Measurements from ENCODE around the gene PSRC1. TPM values are rescaled to one million over a fixed set of nuclear protein-coding genes. Genes with fewer than 3 reads are reported as not detected.

PSRC1 gene
- total RNA-seq, 4 donors from 2014 or later, result 2.3 to 13.1 (median 8.7) TPM

DNA sequence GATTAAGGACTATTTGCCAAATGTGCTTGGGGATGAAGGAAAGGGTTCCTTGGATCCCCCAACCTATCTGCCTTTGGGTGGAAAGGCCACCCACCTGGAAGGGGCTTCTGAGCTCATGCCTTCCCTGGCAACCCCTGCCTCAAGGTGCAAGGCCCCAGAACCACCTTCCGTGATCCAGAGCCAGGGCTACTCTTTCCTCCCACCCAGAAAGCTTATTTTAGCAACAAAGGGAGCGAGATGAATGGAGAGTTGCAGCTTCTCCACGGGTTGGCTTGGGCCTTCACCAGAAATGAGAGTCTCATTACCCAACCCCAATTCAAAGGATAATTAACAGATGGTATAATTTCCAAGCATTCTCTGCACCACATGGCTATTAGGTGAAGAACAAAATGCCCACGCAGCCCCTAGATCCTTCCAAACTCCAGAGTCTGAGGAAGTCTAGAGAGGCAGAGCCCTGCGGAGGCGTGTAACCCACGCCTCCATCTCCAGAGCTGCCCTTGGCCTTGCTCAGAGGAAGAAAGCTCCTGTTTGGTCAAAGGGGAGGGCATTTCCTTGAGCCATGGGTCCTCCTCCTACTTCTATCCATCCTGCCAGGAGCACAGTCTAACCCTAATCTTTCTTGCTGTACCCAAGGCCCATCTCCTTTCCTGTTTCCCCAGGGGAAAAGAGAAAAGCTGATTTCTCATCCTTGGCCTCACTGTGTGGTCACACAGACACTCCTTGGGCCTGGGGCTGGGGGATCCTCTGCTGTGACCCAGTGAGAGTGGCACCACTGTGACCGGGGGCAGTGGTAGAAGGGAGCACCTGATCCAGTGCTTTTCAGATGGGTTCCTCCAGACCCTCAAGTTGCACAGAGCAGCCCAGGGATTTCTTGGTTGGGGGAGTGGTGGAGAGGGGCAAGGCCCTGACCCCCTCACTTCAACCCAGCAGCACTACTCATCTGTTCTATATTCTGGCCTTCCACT, 35.3 kb downstream of the PSRC1 start:
- Histone ChIP-seq H3K36me3 (peaks cover 0 to 19% (median 0%) of the 10 kb centered on the region in 3 donors), H3K27ac (no peak overlapping the region), H3K4me1 (peaks cover 9 to 39% (median 12%) of the 10 kb centered on the region in 3 donors), H3K4me3 (no peak overlapping the region), H3K27me3 (peaks cover 0 to 3% (median 0%) of the 10 kb centered on the region in 4 donors), H3K9me3 (no peaks in the 10 kb centered on the region)
- DNase-seq, result no peak
- 88 to 95% methylated on average over 6 to 7 of the region's 8 CpGs for WGBS, 2 donors
- TF ChIP-seq POLR2A (IDR thresholded peaks at IDR 0.05) (no peak), CTCF (IDR thresholded peaks at IDR 0.05) (no peak)
- intact Hi-C loops (cut with DNase I), result no loop called here

DNA sequence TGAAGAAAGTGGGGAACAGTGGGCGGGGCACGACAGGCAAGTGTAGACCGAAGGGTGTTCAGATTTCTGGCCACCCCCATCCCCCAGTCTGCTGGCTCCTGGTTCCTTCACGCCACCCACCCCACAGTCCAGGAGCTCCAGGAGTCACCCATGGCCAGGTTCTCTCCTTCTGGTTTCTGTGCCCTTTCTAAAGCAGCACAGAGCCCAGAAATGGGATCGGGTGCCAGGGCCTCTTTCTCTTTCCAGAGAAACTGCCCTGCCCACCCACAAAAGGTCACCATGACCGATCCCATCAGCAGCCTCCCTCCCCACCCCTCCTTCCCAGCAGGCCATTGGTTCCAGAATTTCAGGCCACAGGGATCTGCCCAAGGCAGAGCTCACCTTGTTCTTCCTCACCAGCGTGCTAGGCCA, 36.8 kb downstream of the PSRC1 start:
- Histone ChIP-seq H3K4me3 (no peak overlapping the region), H3K27me3 (peaks cover 0 to 3% (median 0%) of the 10 kb centered on the region in 4 donors), H3K27ac (no peak overlapping the region), H3K4me1 (peaks cover 15 to 39% (median 18%) of the 10 kb centered on the region in 3 donors), H3K9me3 (no peaks in the 10 kb centered on the region), H3K36me3 (peaks cover 0 to 3% (median 0%) of the 10 kb centered on the region in 3 donors)
- no peak for TF ChIP-seq POLR2A (IDR thresholded peaks at IDR 0.05)
- TF ChIP-seq CTCF (IDR thresholded peaks at IDR 0.05), result no peak
- WGBS, 2 donors, result 70 to 89% methylated on average over 4 to 6 of the region's 7 CpGs
- intact Hi-C loops (cut with DNase I), result no loop called here
- DNase-seq, result no peak

GRCh38 chr1:109243860-109244552, 38.9 kb downstream of the PSRC1 start:
- H3K9me3 ChIP-seq, result no peaks in the 10 kb centered on the region
- 82 to 83% methylated on average over 8 of the region's 8 CpGs for WGBS, 2 donors
- intact Hi-C loops (cut with DNase I), result no loop called here
- no peak for TF ChIP-seq CTCF (IDR thresholded peaks at IDR 0.05)
- no peak for TF ChIP-seq POLR2A (IDR thresholded peaks at IDR 0.05)
- peaks cover 0 to 3% (median 0%) of the 10 kb centered on the region in 4 donors for H3K27me3 ChIP-seq
- H3K36me3 ChIP-seq, result peaks cover 0 to 4% (median 0%) of the 10 kb centered on the region in 3 donors
- no peak for DNase-seq
- H3K4me3 ChIP-seq, result no peak overlapping the region
- peaks cover 23 to 42% (median 31%) of the 10 kb centered on the region in 3 donors for H3K4me1 ChIP-seq
- no peak overlapping the region for H3K27ac ChIP-seq

DNA sequence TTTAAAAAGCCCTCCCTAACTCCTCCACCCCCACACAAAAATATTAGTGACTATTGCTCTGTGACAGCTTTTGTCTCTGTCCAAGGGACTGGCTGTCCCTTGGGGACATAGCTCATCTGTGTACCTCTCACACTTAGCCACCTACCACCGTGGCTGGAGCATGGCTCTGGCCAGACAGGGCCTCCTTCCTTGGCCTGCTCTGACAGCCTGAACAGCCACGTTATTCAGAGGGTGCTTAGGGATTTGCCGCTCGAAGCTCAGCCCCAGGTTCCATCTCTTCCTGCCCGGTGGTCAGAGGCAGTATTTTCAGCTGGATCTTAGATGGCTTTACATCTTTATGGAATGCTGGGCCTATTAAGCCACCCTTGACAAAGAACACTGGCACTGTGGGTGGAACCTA, 39.7 kb downstream of the PSRC1 start:
- DNase-seq, result no peak
- Histone ChIP-seq H3K27me3 (no peaks in the 10 kb centered on the region), H3K4me1 (peaks cover 22 to 43% (median 30%) of the 10 kb centered on the region in 3 donors), H3K27ac (no peak overlapping the region), H3K4me3 (no peak overlapping the region), H3K9me3 (no peaks in the 10 kb centered on the region), H3K36me3 (peaks cover under 1 to 12% (median 2%) of the 10 kb centered on the region in 3 donors)
- TF ChIP-seq POLR2A (IDR thresholded peaks at IDR 0.05), result no peak
- no peak for TF ChIP-seq CTCF (IDR thresholded peaks at IDR 0.05)
- 78 to 86% methylated on average over 5 of the region's 5 CpGs for WGBS, 2 donors
- intact Hi-C loops (cut with DNase I), result no loop called here
